ENCODE measurements around the gene PTCD2. TPM values are rescaled to one million over a fixed set of nuclear protein-coding genes. Genes with fewer than 3 reads are reported as not detected.
A peak's percentile ranks its signal among the peaks of the same experiment; 100 is the strongest.

Gene PTCD2
- total RNA-seq, 4 donors from 2014 or later, result 3.5 to 7.1 (median 5.8) TPM

DNA sequence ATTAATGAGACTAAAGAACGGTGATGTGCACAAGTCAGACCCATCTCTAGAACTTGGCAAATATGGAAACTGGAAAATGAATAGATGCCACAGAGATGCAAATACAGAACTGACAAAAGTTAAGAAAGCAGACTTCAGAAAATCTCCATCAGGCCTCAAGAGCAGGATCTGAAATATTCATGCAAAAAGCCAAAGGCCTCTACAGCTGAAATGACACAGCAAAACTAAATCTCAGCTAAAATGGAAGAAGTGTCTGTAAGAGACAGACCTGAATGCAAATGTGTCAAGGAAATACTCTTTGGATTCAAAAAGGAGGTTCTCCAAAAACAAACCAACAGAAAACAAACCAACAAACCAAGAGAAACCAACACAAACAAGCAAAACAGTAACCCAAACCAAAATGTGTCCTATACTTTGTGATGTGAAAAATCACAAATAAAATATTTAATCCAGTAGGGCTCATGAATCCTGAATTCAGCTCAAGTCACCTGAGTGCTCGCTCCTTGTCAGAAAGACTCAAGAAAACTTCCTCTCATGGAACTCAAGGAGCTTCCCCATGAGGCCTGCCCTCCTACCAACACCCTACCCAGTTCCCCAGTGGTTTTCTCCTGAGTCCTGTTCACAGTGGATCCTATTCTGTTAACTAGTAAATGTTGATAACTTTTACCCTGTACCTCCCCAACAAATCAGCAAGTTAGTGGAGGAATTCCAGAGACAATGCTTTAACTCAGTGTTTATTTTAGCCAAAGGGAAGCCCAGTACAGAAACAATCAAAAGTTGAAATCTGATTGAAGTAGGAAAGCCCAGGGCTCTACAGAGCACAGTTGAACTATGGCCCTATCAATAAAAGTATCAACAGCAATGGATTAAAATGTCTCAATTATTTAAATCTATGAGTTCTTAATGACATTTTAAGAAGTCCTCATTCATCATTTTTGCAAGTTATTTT lies 14.7 kb upstream of the PTCD2 start:
- Histone ChIP-seq H3K9me3 (no peaks in the 10 kb centered on the region), H3K27ac (replicated peaks in 1 of 4) (peak overlapping the region; percentile 38 to 96 (median 74)), H3K4me1 (peaks cover 8 to 44% (median 31%) of the 10 kb centered on the region in 4 donors), H3K36me3 (peaks cover 0 to 20% (median 9%) of the 10 kb centered on the region in 4 donors), H3K27me3 (no peaks in the 10 kb centered on the region), H3K4me3 (no peak overlapping the region)
- 89% methylated on average over 2 of the region's 2 CpGs for WGBS
- no peak for DNase-seq (ENCODE audit: extremely low spot score)
- TF ChIP-seq, protein P1, sequence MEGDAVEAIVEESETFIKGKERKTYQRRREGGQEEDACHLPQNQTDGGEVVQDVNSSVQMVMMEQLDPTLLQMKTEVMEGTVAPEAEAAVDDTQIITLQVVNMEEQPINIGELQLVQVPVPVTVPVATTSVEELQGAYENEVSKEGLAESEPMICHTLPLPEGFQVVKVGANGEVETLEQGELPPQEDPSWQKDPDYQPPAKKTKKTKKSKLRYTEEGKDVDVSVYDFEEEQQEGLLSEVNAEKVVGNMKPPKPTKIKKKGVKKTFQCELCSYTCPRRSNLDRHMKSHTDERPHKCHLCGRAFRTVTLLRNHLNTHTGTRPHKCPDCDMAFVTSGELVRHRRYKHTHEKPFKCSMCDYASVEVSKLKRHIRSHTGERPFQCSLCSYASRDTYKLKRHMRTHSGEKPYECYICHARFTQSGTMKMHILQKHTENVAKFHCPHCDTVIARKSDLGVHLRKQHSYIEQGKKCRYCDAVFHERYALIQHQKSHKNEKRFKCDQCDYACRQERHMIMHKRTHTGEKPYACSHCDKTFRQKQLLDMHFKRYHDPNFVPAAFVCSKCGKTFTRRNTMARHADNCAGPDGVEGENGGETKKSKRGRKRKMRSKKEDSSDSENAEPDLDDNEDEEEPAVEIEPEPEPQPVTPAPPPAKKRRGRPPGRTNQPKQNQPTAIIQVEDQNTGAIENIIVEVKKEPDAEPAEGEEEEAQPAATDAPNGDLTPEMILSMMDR (IDR thresholded peaks at IDR 0.05), result no peak
- TF ChIP-seq POLR2A (IDR thresholded peaks at IDR 0.05; ENCODE audit: low read depth) (no peak), POLR2AphosphoS5 (IDR thresholded peaks at IDR 0.05) (no peak), EP300 (IDR thresholded peaks at IDR 0.05) (no peak)
- intact Hi-C loops (cut with DNase I), result loop anchor here (5.0 to 10.0 kb wide), 3 partner anchors 121 to 411 kb away; no protein-coding TSS in a partner anchor

DNA sequence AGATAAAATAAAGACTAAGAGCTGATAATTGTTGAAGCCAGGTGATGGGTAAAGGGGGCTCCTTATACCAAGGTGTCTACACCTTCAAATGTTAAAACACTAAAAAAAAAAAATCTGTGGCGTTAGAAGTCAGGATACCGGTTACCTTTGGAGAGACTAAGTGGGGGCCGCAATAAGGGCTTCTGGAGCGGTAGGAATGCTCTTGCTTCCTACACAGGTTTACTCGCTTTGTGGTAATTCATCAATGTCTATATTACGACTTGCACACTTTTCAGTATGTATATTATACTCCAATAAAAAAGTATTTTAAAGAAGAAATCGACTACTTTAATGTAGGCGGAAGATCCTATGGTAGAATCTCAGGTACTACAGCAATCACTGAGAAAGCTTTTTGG lies 12.6 kb upstream of the PTCD2 start:
- peaks cover 8 to 36% (median 25%) of the 10 kb centered on the region in 4 donors for H3K36me3 ChIP-seq
- TF ChIP-seq EP300 (IDR thresholded peaks at IDR 0.05) (no peak), POLR2AphosphoS5 (IDR thresholded peaks at IDR 0.05) (no peak)
- intact Hi-C loops (cut with DNase I), result loop anchor here (5.0 to 10.0 kb wide), 3 partner anchors 123 to 413 kb away; no protein-coding TSS in a partner anchor
- WGBS, result 7% methylated on average over 8 of the region's 8 CpGs
- DNase-seq (ENCODE audit: extremely low spot score), result no peak
- peak overlapping the region; percentile 63 to 80 (median 69) for H3K4me3 ChIP-seq
- peaks cover 8 to 29% (median 26%) of the 10 kb centered on the region in 4 donors for H3K4me1 ChIP-seq
- H3K9me3 ChIP-seq, result no peaks in the 10 kb centered on the region
- H3K27me3 ChIP-seq, result no peaks in the 10 kb centered on the region
- H3K27ac ChIP-seq (replicated peaks in 1 of 4), result peak overlapping the region; percentile 86 to 96 (median 92)

DNA sequence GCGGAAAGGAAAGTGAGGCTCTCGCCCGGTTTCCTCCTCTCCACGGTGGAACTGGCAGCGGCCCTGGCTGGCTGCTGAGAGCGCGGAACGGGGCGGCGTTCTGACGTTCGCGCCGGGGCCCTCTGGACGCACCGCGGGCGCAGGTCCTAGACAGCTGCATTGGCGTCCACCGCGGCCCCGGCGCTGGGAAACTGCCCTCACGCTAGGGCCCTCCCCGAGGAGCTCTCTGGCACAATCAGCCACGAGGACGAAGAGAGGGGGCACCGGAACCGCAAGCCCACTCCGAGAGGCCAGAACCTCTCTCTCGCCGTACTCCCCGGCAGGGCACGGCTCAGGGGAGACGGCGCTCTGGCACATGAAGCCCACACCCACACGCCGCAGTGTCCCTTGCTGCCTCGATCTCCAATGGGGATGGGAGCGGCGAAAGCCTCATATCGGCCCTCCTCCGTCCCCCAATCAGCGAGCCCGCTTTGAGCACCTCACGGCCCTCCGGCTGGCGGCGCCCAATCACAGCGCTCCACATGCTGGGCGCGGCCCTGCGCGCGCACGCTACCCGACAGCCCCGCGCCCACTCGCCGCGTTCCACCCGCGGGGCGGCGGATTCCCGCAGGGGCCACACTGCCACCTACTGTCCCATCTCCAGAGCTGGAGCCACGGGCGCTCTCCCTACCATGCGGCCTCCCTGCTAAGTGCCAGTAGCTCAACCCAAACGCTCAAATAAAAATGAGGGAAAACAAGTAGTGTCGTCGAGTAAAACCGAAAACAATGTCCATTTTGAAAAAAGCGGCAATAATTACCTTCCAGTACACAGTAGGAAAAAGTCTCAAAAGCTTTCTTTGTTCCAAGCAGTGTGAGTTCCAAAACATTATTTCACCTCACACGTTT lies 12.0 kb upstream of the PTCD2 start:
- no peaks in the 10 kb centered on the region for H3K27me3 ChIP-seq
- H3K4me3 ChIP-seq, result peak overlapping the region; percentile 63 to 80 (median 69)
- peak overlapping the region; percentile 86 to 96 (median 92) for H3K27ac ChIP-seq (replicated peaks in 1 of 4)
- no peaks in the 10 kb centered on the region for H3K9me3 ChIP-seq
- intact Hi-C loops (cut with DNase I), result loop anchor here (1.0 to 10.0 kb wide), 5 partner anchors 123 to 525 kb away; partner anchors contain the start of gene MAP1B
- peak; percentile 99 for DNase-seq (ENCODE audit: extremely low spot score)
- H3K36me3 ChIP-seq, result peaks cover 11 to 42% (median 31%) of the 10 kb centered on the region in 4 donors
- TF ChIP-seq EP300 (IDR thresholded peaks at IDR 0.05), result no peak
- TF ChIP-seq, protein P1 (IDR thresholded peaks at IDR 0.05), result peak; percentile 95
- TF ChIP-seq POLR2A (IDR thresholded peaks at IDR 0.05; ENCODE audit: low read depth), result peak; percentile 64
- peak; percentile 97 to 99 for TF ChIP-seq POLR2AphosphoS5 (IDR thresholded peaks at IDR 0.05)
- WGBS, result 3% methylated on average over 18 of the region's 76 CpGs
- H3K4me1 ChIP-seq, result peaks cover 8 to 29% (median 26%) of the 10 kb centered on the region in 4 donors

DNA sequence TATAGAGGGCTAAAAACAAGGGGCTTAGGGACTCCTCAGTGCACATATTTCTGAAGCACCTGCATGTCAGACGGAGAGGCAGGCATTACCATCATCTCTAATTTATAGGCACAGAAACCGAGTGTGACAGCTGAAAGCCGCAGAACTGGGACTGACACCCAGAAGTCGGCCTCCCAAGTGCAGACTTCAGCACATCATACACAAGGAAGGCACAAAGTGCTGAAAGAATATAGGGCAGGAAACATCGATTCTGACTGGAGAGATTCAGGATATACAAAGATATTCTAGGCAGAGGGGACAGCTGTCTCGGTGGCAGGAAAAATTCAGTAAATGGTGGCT lies 11.4 kb upstream of the PTCD2 start:
- no peaks in the 10 kb centered on the region for H3K27me3 ChIP-seq
- peak overlapping the region; percentile 86 to 96 (median 92) for H3K27ac ChIP-seq (replicated peaks in 1 of 4)
- H3K4me1 ChIP-seq, result peaks cover 8 to 29% (median 26%) of the 10 kb centered on the region in 4 donors
- intact Hi-C loops (cut with DNase I), result loop anchor here (1.0 to 10.0 kb wide), 5 partner anchors 124 to 526 kb away; partner anchors contain the start of gene MAP1B
- peaks cover 11 to 43% (median 34%) of the 10 kb centered on the region in 4 donors for H3K36me3 ChIP-seq
- no peak for DNase-seq (ENCODE audit: extremely low spot score)
- WGBS, result 71% methylated on average over 6 of the region's 6 CpGs
- peak overlapping the region in 1 of 4 donors; percentile 64 for H3K4me3 ChIP-seq
- no peaks in the 10 kb centered on the region for H3K9me3 ChIP-seq
- TF ChIP-seq POLR2A (IDR thresholded peaks at IDR 0.05; ENCODE audit: low read depth), result no peak
- TF ChIP-seq, protein P1 (IDR thresholded peaks at IDR 0.05), result no peak
- no peak for TF ChIP-seq POLR2AphosphoS5 (IDR thresholded peaks at IDR 0.05)
- TF ChIP-seq EP300 (IDR thresholded peaks at IDR 0.05), result no peak

Data from esophagus muscularis mucosa (tissue), 4 donors.